Activated CD8-positive, alpha-beta memory T cell treated with anti-CD3 and anti-CD28 coated beads, Interleukin-2, amount 50 U/mL, for 4 hours (primary cell): ENCODE results near the gene A2ML1.
"Not testable (repeated sequence)": the region's sequence is repeated elsewhere in the genome, so short reads cannot be mapped to it uniquely, and the experiment has no call there.

Source experiments
- DNase-seq: peaks from one replicate; pipeline ENCODE4 v3.0.0-alpha.2; 2020

A2ML1 gene

DNA sequence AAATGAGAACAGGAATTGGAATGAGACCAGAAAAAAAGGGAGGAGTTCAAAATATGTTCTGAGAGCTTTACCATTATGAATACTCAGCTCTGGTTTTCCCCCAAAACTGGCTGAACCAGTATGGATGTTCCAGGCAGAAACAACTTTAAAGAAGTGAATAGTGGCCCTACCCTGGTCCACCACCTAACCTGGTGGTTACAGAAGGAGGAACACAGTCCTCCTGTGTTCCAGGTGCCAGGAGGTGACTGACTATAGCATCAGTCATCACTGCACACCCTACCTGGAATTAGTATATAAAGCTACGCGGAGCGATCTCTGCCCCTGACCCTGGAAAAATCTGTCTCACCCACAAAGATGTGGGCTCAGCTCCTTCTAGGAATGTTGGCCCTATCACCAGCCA is at the start of gene A2ML1:
A2ML1 (plus strand) TSS at position 324 of the 400 bp plus-strand sequence; CDS start at position 355, 31 bp downstream.
- no peak for DNase-seq

DNA sequence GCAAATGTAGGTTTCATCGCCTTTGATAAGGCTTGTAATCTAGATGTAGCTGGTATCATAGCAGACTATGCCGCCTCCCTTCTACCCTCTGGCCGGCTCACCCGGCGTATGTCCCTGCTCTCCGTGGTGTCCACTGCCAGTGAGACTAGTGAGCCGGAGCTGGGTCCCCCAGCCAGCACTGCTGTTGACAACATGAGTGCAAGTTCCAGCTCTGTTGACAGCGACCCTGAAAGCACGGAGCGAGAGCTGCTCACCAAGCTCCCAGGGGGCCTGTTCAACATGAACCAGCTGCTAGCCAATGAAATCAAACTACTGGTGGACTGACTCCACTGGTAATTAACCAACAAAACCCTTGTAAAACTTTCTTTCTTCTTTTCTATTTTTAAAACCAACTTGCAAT is 49.0 kb upstream of the A2ML1 start:
- DNase-seq = no peak

DNA sequence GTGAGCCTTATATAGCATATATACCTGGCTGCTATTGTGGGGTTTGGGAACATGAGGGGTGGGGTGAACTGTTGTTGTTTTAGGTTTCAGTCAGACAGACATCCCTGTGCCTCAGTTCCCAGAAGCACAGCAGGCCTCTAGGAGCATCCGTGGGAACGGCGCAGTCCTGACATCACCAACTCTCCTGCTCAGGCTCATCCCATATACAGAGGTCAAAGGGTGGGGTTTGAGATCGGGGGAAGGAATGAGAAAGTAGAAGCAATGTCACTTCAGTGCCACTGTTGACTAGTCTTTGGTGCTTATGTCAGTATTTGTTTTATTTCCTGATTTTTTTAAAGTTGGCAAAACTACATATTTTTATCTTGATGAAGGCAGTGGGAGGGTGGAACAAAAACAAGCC is 43.1 kb upstream of the A2ML1 start:
- no peak for DNase-seq

DNA sequence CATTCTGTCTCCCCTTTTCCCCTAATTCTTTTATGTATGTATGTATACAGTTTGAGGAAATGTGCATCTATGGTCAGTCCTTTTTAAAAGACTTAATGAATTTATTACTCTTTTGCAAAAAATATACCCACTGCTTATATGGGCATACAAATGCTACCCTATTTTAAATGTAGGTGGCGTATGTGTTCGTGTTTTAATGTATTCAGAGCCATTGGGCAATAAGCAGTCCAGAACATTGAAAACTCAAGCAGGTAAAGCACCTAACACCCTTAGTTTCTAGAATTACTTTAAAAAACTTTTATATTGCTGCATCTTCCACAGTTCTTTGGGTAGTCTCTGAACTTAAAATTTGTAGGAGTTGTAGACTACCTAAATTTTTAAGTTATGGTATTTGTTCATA is 42.6 kb upstream of the A2ML1 start:
- DNase-seq = no peak

DNA sequence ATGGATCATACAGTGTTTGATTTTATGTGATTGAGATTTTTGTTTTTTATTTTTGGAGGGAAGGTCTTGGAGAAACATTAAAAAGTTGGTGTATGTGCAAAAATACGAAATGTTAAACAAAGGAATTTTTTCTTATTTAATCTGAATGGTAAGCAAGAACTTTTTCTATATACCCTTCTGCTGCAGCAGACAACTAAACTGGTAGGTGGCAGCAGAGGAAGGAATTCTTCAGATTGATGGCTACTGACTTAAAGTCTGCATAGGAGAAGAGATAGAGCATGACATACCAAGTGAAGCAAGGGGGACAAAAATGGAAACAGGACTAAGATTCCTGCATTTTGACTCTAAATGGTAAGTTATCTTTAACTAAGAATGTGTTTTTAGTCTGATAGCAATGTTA is 42.0 kb upstream of the A2ML1 start:
- no peak for DNase-seq

DNA sequence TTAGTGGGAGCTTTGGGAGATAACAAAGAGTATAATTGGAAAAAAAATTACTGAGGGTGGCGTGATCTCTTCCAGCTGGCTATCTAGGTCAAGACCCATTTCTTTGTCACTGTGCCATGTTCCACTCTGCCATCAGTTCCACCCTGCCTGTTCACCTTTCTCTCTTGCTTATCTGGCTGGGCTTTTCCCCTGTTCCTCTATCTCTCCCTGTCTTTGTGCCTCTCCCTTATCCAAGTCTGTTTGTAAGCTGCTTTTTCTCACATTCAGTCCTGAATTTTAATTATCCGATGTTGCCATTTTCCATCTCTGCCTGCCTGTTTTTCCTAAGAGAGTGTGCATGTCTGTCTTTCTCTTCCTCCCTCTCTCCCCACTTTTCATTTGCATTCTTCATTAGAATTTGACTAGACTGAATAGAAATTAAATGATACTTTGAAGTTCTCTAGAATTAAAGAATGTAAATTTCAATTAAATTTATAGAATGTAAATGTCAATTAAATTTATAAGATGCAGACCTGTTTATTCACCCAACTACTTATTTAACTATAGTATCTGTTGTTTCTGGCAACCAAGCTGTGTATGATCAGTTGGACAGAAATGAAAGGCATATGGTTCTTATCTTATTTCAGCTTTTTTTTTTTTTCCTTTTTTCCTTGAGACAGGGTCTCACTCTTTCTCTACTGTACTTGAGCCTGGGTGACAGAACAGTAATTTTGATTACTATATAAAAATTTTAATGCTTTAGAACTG is 40.9 kb upstream of the A2ML1 start:
- DNase-seq = no peak

DNA sequence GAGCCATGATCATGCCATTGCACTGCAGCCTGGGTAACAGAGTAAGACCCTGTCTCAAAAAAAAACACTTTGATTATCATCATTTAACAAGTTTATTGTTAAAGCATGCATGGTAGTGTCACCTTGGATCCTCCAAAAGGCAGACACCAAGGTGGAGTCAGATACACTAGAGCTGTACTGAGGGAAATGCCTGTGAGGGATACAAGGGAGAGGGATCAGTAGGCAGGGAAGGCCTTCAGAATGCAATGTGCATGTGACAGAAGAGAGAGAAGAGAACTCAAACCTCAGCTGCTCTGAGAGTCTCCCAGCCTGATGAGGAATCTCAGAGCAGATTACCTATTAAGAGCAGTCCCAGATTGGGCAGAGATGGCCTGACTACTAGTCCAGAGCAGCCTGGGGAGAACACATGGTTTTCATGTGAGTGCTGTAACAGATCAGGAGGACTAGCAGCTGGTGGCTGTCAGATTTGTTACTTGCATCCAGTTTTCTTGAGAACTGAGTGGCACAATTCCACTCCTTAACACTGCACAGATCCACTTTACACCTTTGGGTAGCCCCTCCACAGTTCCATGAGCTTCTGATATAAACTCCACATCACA is 38.0 kb upstream of the A2ML1 start:
- DNase-seq = no peak

DNA sequence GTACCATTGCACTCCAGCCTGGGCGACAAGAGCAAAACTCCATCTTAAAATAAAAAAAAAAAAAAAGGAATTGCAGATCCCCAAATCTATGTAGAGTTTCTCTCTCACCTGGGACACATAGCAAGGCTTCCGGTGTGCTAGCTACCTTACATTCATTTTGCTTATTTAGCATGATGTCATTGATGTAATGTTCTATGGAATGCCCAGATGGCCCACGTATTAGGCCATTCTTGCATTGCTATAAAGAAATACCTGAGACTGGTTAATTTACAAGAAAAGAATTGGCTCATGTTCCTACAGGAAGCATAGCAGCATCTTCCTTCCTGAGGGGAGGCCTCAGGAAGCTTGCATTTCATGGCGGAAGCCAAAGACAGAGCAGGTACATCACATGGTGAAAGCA is 36.9 kb upstream of the A2ML1 start:
- no peak for DNase-seq

DNA sequence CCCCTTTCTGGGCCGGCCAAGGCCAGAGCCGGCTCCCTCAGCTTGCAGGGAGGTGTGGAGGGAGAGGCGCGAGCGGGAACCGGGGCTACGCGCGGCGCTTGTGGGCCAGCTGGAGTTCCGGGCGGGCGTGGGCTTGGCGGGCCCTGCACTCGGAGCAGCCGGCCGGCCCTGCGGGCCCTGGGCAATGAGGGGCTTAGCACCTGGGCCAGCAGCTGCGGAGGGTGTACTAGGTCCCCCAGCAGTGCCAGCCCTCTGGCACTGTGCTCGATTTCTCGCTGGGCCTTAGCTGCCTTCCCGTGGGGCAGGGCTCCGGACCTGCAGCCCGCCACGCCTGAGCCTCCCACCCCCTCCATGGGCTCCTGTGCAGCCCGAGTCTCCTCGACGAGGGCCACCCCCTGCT is 35.2 kb upstream of the A2ML1 start:
- not testable (repeated sequence) for DNase-seq

DNA sequence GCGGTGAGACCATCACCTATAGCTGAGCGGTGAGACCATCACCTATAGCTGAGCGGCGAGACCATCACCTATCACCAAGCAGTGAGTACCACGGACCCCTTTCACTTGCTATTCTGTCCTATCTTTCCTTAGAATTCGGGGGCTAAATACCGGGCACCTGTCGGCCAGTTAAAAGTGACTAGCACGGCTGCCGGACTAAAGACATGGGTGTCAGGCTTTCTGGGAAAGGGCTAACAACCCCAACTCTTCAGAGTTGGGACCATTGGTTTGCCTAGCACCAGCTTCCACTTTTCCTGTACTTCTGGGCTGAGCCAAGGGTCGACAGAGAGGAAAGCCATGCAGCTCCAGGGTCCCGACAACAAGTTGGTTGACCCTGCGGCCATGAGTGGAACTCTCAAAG is 33.7 kb upstream of the A2ML1 start:
- DNase-seq = not testable (repeated sequence)

DNA sequence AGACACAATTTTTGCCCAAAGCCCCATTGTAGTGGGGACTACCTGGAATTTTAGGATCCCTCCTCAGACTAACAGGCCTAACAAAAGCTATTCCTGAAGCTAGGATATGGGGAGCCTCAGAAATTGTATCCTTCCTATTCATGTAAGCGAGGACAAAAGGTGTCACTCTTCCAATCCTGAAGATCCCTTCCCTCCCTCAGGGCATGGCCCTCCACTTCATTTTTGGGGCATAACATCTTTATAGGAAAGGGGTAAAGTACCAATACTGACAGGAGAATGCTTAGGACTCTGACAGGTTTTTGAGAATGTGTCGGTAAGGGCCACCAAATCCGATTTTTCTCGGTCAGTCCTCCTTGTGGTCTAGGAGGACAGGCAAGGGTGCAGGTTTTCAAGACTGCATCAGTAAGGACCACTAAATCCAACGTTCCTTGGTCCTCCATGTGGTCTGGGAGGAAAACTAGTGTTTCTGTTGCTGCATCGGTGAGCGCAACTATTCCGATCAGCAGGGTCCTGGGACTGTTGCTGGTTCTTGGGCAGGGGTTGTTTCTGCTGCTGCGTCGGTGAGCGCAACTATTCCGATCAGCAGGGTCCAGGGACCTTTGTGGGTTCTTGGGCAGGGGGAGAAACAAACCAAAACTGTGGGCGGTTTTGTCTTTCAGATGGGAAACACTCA is 32.9 kb upstream of the A2ML1 start:
- DNase-seq = not testable (repeated sequence)

DNA sequence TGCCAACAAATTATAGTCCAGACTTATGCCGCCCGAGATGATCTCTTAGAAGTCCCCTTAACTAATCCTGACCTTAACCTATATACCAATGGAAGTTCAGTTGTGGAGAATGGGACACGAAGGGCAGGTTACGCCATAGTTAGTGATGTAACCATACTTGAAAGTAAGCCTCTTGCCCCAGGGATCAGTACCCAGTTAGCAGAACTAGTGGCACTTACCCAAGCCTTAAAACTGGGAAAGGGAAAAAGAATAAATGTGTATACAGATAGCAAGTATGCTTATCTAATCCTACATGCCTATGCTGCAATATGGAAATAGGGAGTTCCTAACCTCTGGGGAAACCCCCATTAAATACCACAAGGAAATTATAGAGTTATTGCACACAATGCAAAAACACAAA is 29.2 kb upstream of the A2ML1 start:
- DNase-seq = not testable (repeated sequence)

DNA sequence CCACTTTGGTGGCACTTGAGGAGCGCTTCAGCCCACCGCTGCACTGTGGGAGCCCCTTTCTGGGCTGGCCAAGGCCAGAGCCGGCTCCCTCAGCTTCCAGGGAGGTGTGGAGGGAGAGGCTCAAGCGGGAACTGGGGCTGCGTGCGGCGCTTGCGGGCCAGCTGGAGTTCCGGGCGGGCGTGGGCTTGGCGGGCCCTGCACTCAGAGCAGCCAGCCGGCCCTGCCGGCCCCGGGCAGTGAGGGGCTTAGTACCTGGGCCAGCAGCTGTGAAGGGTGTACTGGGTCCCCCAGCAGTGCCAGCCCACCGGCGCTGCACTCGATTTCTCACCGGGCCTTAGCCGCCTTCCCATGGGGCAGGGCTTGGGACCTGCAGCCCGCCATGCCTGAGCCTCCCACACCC is 27.8 kb upstream of the A2ML1 start:
- not testable (repeated sequence) for DNase-seq

DNA sequence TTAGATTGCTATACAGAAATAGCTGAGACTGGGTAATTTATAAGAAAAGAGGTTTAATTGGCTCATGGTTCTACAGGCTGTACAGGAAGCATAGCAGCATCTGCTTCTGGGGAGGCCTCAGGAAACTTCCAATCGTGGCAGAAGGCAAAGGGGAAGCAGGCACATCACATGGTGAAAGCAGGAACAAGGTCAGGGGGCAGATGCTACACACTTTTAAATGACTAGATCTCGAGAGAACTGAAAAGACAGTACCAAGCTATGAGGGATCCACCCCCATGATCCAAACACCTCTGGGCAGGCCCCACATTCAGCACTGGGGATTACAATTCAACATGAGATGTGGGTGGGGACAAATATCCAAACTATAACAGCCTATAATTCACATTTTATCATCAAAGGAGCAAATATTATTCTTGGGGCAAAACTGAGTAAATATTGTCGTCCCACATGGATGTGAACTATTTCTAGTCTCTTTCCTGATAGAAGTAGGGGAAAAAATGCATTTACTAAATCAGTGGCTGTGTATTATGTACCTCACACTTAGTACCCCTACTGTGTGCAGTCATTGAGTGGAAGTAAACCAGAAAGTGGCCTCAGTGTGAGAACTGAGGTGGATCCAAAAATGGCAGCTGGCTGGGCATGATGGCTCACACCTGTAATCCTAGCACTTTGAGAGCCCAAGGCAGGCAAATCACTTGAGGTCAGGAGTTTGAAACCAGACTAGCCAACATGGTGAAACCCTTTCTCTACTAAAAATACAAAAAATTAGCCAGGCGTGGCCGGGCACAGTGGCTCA is 25.4 kb upstream of the A2ML1 start:
- DNase-seq = no peak

DNA sequence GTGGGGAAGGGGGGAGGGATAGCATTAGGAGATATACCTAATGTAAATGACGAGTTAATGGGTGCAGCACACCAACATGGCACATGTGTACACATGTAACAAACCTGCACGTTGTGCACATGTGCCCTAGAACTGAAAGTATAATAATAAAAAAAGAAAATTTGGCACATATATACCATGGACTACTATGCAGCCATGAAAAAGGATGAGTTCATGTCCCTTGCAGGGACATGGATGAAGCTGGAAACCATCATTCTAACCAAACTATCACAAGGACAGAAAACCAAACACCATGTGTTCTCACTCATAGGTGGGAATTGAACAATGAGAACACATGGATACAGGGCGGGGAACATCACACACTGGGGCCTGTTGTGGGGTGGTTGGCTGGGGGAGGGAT is 21.2 kb upstream of the A2ML1 start:
- DNase-seq = not testable (repeated sequence)

DNA sequence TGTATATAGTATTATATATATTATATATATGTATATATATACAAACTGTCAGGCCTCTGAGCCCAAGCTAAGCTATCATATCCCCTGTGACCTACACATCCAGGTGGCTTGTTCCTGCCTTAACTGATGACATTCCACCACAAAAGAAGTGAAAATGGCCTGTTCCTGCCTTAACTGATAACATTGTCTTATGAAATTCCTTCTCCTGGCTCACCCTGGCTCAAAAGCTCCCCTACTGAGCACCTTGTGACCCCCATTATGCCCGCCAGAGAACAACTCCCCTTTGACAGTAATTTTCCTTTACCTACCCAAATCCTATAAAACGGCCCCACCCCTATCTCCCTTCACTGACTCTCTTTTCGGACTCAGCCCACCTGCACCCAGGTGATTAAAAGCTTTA is 17.6 kb upstream of the A2ML1 start:
- not testable (repeated sequence) for DNase-seq

DNA sequence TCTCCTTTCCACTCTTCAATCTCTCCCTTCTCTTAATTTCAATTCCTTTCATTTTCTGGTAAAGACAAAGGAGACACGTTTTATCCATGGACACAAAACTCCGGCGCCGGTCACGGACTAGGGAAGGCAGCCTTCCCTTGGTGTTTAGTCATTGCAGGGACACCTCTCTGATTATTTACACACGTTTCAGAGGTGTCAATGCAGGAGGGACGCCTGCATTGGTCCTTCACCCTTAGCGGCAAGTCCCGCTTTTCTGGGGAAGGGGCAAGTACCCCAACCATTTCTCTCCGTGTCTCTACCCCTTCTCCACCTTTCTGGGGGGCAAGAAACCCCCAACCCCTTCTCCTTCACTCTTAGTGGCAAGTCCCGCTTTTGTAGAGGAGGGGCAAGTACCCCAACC is 16.9 kb upstream of the A2ML1 start:
- DNase-seq = not testable (repeated sequence)

DNA sequence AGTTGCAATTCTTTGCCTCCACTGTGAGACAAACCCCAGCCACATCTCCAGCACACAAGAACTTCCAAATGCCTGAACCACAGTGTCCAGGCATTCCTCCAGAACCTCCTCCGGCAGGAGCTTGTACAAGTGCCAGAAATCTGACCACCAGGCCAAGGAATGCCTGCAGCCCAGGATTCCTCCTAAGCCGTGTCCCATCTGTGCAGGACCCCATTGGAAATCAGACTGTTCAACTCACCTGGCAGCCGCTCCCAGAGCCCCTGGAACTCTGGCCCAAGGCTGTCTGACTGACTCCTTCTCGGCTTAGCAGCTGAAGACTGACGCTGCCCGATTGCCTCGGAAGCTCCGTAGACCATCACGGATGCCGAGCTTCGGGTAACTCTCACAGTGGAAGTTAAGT is 15.3 kb upstream of the A2ML1 start:
- not testable (repeated sequence) for DNase-seq

DNA sequence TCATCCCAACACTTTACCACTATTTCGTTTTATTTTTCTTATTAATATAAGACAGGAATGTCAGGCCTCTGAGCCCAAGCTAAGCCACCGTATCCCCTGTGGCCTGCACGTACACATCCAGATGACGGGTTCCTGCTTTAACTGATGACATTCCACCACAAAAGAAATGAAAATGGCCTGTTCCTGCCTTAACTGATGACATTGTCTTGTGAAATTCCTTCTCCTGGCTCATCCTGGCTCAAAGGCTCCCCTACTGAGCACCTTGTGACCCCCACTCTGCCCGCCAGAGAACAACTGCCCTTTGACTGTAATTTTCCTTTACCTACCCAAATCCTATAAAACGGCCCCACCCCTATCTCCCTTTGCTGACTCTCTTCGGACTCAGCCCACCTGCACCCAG is 12.3 kb upstream of the A2ML1 start:
- DNase-seq = not testable (repeated sequence)

DNA sequence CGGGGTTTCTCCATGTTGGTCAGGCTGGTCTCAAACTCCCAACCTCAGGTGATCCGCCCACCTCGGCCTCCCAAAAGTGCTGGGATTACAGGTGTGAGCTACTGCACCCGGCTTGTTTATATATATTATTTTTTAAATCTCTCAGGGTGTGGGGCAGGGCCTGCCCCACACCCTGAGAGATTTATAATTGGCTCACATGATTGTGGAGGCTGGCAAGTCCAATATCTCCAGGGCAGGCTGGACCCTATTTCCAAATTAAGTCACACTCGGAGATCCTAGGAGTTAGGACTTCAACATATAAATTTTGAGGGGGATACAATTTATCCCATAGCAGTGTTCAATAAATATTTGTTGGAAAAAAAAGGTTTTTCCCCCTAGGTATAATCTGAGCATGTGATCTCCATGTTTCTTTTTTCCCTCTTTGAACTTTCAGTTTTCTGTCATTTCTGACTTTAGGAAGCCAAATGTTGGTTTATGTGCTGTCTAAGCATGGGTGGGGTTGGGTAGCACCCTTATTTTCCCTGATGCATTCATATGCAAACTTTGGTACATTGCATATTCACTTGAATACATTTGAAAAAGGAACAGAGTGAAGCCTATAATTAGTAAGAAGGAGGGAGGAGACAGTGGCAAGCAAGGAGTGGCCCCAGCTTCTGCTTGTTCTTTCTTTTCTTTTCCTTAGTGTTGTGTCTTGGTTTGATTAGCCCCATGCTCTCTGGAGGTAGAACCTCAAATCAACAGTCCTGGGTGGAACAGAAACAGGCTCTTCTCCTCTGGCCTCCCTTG is 8.7 kb upstream of the A2ML1 start:
- no peak for DNase-seq

DNA sequence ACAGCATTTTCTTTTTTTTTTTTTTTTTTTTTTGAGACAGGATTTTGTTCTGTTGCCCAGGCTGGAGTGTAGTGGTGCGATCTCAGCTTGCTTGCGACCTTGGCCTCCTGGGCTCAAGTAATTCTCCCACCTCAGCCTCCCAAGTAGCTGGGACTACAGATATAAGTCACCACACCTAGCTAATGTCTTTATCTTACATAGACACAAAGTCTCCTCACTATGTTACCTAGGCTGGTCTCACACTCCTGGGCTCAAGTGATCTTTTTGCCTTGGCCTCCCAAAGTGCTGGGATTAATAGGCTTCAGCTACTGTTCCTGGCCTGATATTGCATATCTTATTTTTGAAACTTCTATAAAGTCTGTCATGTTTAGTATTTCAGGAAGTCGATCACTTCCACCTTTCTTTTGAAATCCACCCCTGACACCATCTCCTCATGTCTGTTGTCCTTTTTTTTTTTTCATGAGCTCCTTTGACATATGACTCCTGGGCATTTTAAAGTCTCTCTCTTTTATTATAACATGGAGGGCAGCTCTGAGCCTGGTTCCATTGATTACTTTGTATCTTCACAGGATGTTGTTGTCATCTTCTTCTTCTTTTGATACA is 5.9 kb upstream of the A2ML1 start:
- no peak for DNase-seq

DNA sequence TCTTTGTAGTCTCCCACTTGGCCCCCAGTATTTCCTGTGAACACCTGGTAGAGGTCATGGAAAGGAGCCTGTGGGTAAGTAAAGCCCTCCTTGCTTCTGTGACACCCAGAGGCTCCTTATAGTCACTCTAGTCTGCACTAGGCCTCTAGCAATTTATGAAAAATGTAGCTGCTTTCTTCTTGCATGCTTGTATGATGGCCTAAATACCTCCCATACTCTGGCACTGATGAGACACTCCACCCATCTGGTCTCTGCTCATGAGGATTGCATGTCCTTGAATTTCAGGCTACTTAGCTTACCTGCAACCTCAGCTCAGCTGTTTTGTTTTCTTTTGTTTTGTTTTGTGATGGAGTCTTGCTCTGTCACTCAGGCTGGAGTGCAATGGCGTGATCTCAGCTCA is 4.6 kb upstream of the A2ML1 start:
- no peak for DNase-seq
